Measurements from ENCODE around the gene LMF1. TPM values are rescaled to one million over a fixed set of nuclear protein-coding genes. Genes with fewer than 3 reads are reported as not detected.

LMF1 gene
- total RNA-seq, 4 donors from 2014 or later, result 21.8 to 47.9 (median 36.0) TPM

DNA sequence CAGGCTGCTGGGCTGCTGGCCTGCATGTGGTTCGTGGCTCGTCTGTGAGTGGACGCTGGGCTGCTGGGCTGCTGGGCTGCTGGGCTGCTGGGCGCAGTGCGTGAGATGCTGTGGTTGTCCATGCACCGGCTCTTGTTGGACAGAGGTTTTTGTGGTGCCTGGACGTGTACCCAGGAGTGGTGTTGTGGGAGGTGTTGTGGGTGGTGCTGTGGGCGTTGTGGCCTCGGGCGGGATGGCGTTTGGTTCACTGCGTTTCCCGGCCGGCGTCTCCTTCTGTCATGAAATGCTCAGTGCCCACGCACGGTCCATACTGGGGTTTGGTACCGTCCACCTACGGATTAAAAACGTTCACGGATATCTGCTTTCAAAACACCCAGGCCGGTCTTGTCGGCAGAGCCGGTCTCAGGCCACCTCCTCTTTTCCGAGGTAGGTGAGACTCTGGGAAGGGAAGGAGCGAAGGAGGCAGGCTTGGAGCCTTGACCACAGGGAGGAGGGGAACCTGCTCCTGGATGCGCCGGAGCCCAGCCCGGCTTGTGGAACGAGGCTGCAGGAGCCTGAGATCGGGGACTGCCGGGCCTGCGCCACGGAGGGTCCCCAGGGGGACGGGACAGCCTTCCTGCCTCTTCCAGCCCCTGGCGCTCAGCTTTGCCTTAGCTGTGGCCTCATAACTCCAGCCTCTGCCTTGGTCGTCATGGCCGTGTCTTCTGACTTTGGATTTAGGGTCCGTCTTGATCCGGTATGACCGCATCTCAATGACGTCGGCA lies 140.5 kb downstream of the LMF1 start:
- intact Hi-C loops (cut with DNase I; ENCODE audit: low total_unique reads), result no loop called here
- Histone ChIP-seq H3K4me3 (no peak overlapping the region), H3K27me3 (no peaks in the 10 kb centered on the region)

DNA sequence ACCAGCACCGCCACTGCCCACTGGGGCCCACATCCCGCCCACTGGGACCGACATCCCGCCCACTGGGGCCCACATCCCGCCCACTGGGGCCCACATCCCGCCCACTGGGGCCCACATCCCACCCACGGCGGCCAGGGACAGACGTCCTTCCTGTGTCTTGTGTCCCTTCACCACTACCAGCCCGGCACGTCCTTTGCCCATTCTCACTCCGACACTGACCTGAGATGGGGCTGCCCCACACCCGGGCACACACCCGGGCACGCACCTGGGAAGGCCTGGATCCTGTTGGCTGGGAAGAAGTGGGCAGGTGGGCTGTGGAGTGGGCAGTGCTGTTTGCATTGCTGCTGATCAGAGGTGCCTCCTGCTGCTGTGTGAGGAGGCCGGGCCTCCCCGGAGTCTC lies 141.9 kb downstream of the LMF1 start:
- no peak for TF ChIP-seq POLR2A (IDR thresholded peaks at IDR 0.05)
- TF ChIP-seq, protein P1, sequence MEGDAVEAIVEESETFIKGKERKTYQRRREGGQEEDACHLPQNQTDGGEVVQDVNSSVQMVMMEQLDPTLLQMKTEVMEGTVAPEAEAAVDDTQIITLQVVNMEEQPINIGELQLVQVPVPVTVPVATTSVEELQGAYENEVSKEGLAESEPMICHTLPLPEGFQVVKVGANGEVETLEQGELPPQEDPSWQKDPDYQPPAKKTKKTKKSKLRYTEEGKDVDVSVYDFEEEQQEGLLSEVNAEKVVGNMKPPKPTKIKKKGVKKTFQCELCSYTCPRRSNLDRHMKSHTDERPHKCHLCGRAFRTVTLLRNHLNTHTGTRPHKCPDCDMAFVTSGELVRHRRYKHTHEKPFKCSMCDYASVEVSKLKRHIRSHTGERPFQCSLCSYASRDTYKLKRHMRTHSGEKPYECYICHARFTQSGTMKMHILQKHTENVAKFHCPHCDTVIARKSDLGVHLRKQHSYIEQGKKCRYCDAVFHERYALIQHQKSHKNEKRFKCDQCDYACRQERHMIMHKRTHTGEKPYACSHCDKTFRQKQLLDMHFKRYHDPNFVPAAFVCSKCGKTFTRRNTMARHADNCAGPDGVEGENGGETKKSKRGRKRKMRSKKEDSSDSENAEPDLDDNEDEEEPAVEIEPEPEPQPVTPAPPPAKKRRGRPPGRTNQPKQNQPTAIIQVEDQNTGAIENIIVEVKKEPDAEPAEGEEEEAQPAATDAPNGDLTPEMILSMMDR (IDR thresholded peaks at IDR 0.05), result no peak
- no peak overlapping the region for H3K27ac ChIP-seq
- H3K4me3 ChIP-seq, result no peak overlapping the region
- peaks cover 0 to 11% of the 10 kb centered on the region in 2 donors for H3K4me1 ChIP-seq
- no peaks in the 10 kb centered on the region for H3K27me3 ChIP-seq
- no peaks in the 10 kb centered on the region for H3K36me3 ChIP-seq
- no peaks in the 10 kb centered on the region for H3K9me3 ChIP-seq
- DNase-seq, result no peak
- intact Hi-C loops (cut with DNase I; ENCODE audit: low total_unique reads), result no loop called here

More for the DNA sequence above, 140.5 kb downstream of the LMF1 start:
- DNase-seq, result no peak
- TF ChIP-seq, protein P1 (IDR thresholded peaks at IDR 0.05), result no peak
- TF ChIP-seq POLR2A (IDR thresholded peaks at IDR 0.05), result no peak
- Histone ChIP-seq H3K9me3 (no peaks in the 10 kb centered on the region), H3K4me1 (peaks cover 0 to 2% of the 10 kb centered on the region in 2 donors), H3K27ac (no peak overlapping the region), H3K36me3 (no peaks in the 10 kb centered on the region)

DNA sequence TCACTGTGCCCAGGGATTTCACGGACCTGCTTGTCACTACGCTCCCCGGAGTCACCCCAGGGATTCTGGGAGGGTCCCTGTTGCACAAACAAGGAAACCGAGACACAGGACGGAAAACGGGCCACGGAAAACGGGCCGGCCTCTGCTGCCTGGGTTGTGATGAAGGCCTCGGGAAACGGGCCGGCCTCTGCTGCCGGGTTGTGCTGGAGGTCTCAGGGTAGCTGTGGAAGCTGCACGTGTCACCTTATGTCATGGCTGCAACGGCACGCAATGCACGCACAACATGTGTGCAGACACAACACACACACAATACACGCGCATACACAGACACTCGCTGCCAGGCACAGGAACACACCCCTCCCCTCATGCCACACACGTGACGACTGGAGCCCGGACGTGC lies 143.3 kb downstream of the LMF1 start:
- TF ChIP-seq, protein P1 (IDR thresholded peaks at IDR 0.05), result no peak
- no peak for TF ChIP-seq POLR2A (IDR thresholded peaks at IDR 0.05)
- intact Hi-C loops (cut with DNase I; ENCODE audit: low total_unique reads), result no loop called here
- Histone ChIP-seq H3K27ac (no peak overlapping the region), H3K27me3 (no peaks in the 10 kb centered on the region), H3K4me1 (peaks cover 0 to 11% of the 10 kb centered on the region in 2 donors), H3K36me3 (no peaks in the 10 kb centered on the region), H3K4me3 (no peak overlapping the region), H3K9me3 (no peaks in the 10 kb centered on the region)
- no peak for DNase-seq

DNA sequence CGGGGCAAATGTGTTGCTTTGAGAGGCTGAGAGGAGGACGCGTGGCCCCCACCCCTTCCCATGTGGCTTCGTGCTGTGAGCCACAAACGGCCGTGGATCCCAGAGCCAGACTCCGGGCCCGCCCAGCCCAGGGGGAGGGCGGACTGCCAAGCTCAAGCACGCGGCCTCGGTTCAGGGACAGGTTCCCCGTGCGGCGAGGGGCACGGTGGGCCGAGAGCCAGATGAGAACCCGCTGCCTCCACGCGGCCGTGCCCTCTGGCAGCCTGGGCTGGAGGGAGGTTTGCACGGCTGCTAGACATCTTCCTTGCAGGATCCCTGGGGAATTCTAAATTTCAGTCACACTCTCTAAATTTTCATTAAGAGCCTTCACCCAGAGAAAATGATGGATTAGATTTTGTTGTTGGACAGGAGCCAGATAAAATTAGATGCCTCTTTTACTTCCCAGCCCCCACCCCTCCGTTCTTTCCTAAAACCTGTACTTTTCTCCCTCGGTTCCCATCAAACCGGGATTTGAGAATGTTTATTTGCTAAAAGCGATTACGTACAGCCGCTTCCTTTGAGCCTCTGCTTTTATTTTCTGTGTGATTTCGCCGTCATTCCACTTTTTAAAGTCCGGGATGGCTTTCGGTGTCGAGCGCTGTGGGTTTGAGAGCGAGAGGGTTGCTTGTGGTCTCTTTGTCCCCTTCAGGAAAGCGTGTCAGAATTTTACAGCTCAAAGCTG lies 145.3 kb downstream of the LMF1 start:
- H3K27ac ChIP-seq, result no peak overlapping the region

More for the DNA sequence above, 145.3 kb downstream of the LMF1 start:
- Histone ChIP-seq H3K36me3 (no peaks in the 10 kb centered on the region), H3K4me3 (no peak overlapping the region), H3K4me1 (peaks cover 0 to 11% of the 10 kb centered on the region in 2 donors), H3K9me3 (no peaks in the 10 kb centered on the region), H3K27me3 (no peaks in the 10 kb centered on the region)
- TF ChIP-seq, protein P1 (IDR thresholded peaks at IDR 0.05), result no peak
- TF ChIP-seq POLR2A (IDR thresholded peaks at IDR 0.05), result no peak
- peak in 1 of 2 donors; percentile 39 for DNase-seq
- intact Hi-C loops (cut with DNase I; ENCODE audit: low total_unique reads), result no loop called here
